Brain microvascular endothelial cell (primary cell): ENCODE measurements around the gene CAPN9.

ENCODE experiments used
- DNase-seq: peaks from one replicate; pipeline ENCODE4 v3.0.0-alpha.2; 2020
- H3K27ac ChIP-seq: fragments of 250-450 bp; sonication (Bioruptor Pico); 2 replicates; pipeline ENCODE4 v1.5.1; 2020; ENCODE audit warnings: mild to moderate bottlenecking, moderate library complexity
- H3K27me3 ChIP-seq: fragments of 250-450 bp; sonication (Bioruptor Pico); replicated peaks from 2 replicates; pipeline ENCODE4 v1.5.1; 2020; ENCODE audit warnings: mild to moderate bottlenecking
- H3K36me3 ChIP-seq: fragments of 250-450 bp; sonication (Bioruptor Pico); replicated peaks from 2 replicates; pipeline ENCODE4 v1.5.1; 2020; ENCODE audit warnings: mild to moderate bottlenecking
- H3K4me3 ChIP-seq: 2 replicates; pipeline ENCODE4 v1.5.1; 2011; ENCODE audit warnings: low read depth, mild to moderate bottlenecking, control low read depth, low read length, moderate library complexity
- CTCF ChIP-seq: IDR thresholded peaks from 2 replicates; pipeline ENCODE4 v1.5.1; 2011; ENCODE audit warnings: low read depth, mild to moderate bottlenecking, moderate library complexity, low read length, control low read depth, inconsistent platforms; ENCODE audit errors: missing control alignments
- in situ Hi-C: cut with HindIII; loops from 2 replicates; pipeline ENCODE4 v1.10.0; 2017; ENCODE audit warnings: low sequenced_read_pairs, low pct_ligation_motif_present

CAPN9 gene

GRCh38 chr1:230823426-230823825 is 76.2 kb downstream of the CAPN9 start:
- Histone ChIP-seq H3K27ac (no peak overlapping the region), H3K27me3 (no peaks in the 10 kb centered on the region), H3K36me3 (no peaks in the 10 kb centered on the region), H3K4me3 (no peak overlapping the region)
- in situ Hi-C loops = loop anchor here (25.0 kb wide), 1 partner anchor 389 kb away; no protein-coding TSS in a partner anchor
- TF ChIP-seq CTCF = no peak
- DNase-seq = no peak

- in situ Hi-C loops = loop anchor here (25.0 kb wide), 1 partner anchor 388 kb away; no protein-coding TSS in a partner anchor
- H3K27me3 ChIP-seq = no peaks in the 10 kb centered on the region
- no peak for DNase-seq
- TF ChIP-seq CTCF = no peak
- H3K4me3 ChIP-seq = no peak overlapping the region
- no peak overlapping the region for H3K27ac ChIP-seq
- H3K36me3 ChIP-seq = no peaks in the 10 kb centered on the region
Measured at GRCh38 chr1:230823931-230824381, 76.8 kb downstream of the CAPN9 start.

GRCh38 chr1:230824551-230824918 is 77.3 kb downstream of the CAPN9 start:
- in situ Hi-C loops = loop anchor here (25.0 kb wide), 1 partner anchor 388 kb away; no protein-coding TSS in a partner anchor
- DNase-seq = no peak
- Histone ChIP-seq H3K4me3 (no peak overlapping the region), H3K36me3 (no peaks in the 10 kb centered on the region), H3K27ac (no peak overlapping the region), H3K27me3 (no peaks in the 10 kb centered on the region)
- TF ChIP-seq CTCF = no peak

GRCh38 chr1:230824919-230825721 is 77.9 kb downstream of the CAPN9 start:
- peak; percentile 57 for DNase-seq
- in situ Hi-C loops = loop anchor here (25.0 kb wide), 1 partner anchor 387 kb away; no protein-coding TSS in a partner anchor
- H3K27me3 ChIP-seq = no peaks in the 10 kb centered on the region
- H3K4me3 ChIP-seq = no peak overlapping the region
- H3K36me3 ChIP-seq = no peaks in the 10 kb centered on the region
- no peak for TF ChIP-seq CTCF
- peak overlapping the region; percentile 26 for H3K27ac ChIP-seq

GRCh38 chr1:230825761-230826160 is 78.6 kb downstream of the CAPN9 start:
- H3K27me3 ChIP-seq = no peaks in the 10 kb centered on the region
- DNase-seq = no peak
- no peaks in the 10 kb centered on the region for H3K36me3 ChIP-seq
- TF ChIP-seq CTCF = no peak
- peak overlapping the region; percentile 26 for H3K27ac ChIP-seq
- in situ Hi-C loops = no loop called here
- no peak overlapping the region for H3K4me3 ChIP-seq
